ENCODE data around the gene C5orf47.

GRCh38 chr5:173950829-173951228, 38.1 kb upstream of the C5orf47 start:
- TF ChIP-seq, protein P1, sequence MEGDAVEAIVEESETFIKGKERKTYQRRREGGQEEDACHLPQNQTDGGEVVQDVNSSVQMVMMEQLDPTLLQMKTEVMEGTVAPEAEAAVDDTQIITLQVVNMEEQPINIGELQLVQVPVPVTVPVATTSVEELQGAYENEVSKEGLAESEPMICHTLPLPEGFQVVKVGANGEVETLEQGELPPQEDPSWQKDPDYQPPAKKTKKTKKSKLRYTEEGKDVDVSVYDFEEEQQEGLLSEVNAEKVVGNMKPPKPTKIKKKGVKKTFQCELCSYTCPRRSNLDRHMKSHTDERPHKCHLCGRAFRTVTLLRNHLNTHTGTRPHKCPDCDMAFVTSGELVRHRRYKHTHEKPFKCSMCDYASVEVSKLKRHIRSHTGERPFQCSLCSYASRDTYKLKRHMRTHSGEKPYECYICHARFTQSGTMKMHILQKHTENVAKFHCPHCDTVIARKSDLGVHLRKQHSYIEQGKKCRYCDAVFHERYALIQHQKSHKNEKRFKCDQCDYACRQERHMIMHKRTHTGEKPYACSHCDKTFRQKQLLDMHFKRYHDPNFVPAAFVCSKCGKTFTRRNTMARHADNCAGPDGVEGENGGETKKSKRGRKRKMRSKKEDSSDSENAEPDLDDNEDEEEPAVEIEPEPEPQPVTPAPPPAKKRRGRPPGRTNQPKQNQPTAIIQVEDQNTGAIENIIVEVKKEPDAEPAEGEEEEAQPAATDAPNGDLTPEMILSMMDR (IDR thresholded peaks at IDR 0.05): no peak
- no peak for TF ChIP-seq MAZ (IDR thresholded peaks at IDR 0.05; ENCODE audit: borderline replicate concordance, low read depth, low read length)
- no peak for TF ChIP-seq RAD21 (conservative IDR thresholded peaks at IDR 0.05 in 1 of 2, IDR thresholded peaks at IDR 0.05 in 1 of 2)
- no peak for TF ChIP-seq RCOR1 (IDR thresholded peaks at IDR 0.05; ENCODE audit: low read depth, low read length)
- TF ChIP-seq, protein P2, sequence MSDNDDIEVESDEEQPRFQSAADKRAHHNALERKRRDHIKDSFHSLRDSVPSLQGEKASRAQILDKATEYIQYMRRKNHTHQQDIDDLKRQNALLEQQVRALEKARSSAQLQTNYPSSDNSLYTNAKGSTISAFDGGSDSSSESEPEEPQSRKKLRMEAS (IDR thresholded peaks at IDR 0.05): no peak
- no peak for TF ChIP-seq MAFK (IDR thresholded peaks at IDR 0.05; ENCODE audit: partially characterized antibody)
- no peak for TF ChIP-seq ZSCAN20 (CRISPR knock-in tag; IDR thresholded peaks at IDR 0.05)
- TF ChIP-seq RNF2 (IDR thresholded peaks at IDR 0.05; ENCODE audit: borderline replicate concordance, low read depth): no peak
